ENCODE results near the gene TRNAU1AP. TPM values are rescaled to one million over a fixed set of nuclear protein-coding genes. Genes with fewer than 3 reads are reported as not detected.

Gene TRNAU1AP
- total and polyA plus RNA-seq, 2 of the 13 experiments (the other 11 are each of a cell fraction or from before 2014, with no cell fraction given), result 29.0 to 42.9 TPM

DNA sequence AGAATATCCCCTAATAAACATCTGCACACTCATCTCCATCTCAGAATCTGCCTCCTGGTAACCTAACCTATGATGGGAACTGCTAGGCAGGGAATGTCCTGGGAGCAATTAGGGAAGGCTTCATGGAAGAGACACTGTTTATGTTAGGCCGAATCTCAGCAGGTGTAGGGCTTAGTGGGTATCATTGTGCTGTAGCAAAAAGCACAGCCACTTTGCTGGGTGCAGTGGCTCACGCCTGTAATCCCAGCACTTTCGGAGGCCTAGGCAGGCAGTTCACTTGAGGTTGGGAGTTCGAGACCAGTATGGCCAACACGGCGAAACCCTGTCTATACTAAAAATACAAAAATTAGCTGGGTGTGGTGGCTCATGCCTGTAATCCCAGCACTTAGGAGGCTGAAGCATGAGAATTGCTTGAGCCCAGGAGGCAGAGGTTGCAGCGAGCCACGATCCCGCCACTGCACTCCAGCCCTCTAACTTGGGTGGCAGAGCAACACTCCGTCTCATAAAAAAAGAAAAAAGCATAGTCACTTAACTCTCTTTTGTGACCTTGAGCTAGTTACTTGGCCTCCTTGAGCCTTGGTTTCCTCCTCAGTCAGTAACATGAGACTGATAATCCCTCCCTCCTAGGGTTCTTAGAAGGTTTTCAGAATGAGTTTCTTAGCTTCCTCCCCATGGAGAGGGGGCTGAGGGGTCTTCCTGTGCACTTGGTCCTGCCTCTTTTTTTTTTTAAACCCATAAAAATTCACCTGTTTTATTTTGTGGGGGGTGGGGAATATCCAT is 42.7 kb downstream of the TRNAU1AP start (continued):
- TF ChIP-seq, protein P1, sequence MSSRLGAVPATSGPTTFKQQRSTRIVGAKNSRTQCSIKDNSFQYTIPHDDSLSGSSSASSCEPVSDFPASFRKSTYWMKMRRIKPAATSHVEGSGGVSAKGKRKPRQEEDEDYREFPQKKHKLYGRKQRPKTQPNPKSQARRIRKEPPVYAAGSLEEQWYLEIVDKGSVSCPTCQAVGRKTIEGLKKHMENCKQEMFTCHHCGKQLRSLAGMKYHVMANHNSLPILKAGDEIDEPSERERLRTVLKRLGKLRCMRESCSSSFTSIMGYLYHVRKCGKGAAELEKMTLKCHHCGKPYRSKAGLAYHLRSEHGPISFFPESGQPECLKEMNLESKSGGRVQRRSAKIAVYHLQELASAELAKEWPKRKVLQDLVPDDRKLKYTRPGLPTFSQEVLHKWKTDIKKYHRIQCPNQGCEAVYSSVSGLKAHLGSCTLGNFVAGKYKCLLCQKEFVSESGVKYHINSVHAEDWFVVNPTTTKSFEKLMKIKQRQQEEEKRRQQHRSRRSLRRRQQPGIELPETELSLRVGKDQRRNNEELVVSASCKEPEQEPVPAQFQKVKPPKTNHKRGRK (CRISPR knock-in tag; IDR thresholded peaks at IDR 0.05), result no peak
- TF ChIP-seq, protein P2, sequence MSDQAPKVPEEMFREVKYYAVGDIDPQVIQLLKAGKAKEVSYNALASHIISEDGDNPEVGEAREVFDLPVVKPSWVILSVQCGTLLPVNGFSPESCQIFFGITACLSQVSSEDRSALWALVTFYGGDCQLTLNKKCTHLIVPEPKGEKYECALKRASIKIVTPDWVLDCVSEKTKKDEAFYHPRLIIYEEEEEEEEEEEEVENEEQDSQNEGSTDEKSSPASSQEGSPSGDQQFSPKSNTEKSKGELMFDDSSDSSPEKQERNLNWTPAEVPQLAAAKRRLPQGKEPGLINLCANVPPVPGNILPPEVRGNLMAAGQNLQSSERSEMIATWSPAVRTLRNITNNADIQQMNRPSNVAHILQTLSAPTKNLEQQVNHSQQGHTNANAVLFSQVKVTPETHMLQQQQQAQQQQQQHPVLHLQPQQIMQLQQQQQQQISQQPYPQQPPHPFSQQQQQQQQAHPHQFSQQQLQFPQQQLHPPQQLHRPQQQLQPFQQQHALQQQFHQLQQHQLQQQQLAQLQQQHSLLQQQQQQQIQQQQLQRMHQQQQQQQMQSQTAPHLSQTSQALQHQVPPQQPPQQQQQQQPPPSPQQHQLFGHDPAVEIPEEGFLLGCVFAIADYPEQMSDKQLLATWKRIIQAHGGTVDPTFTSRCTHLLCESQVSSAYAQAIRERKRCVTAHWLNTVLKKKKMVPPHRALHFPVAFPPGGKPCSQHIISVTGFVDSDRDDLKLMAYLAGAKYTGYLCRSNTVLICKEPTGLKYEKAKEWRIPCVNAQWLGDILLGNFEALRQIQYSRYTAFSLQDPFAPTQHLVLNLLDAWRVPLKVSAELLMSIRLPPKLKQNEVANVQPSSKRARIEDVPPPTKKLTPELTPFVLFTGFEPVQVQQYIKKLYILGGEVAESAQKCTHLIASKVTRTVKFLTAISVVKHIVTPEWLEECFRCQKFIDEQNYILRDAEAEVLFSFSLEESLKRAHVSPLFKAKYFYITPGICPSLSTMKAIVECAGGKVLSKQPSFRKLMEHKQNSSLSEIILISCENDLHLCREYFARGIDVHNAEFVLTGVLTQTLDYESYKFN (CRISPR knock-in tag; conservative IDR thresholded peaks at IDR 0.05), result no peak
- TF ChIP-seq TP53 (CRISPR knock-in tag; conservative IDR thresholded peaks at IDR 0.05), result no peak
- TF ChIP-seq NFIC (IDR thresholded peaks at IDR 0.05; ENCODE audit: low read length), result no peak
- no peak for TF ChIP-seq PPARG (CRISPR knock-in tag; conservative IDR thresholded peaks at IDR 0.05)
- TF ChIP-seq, protein P3, sequence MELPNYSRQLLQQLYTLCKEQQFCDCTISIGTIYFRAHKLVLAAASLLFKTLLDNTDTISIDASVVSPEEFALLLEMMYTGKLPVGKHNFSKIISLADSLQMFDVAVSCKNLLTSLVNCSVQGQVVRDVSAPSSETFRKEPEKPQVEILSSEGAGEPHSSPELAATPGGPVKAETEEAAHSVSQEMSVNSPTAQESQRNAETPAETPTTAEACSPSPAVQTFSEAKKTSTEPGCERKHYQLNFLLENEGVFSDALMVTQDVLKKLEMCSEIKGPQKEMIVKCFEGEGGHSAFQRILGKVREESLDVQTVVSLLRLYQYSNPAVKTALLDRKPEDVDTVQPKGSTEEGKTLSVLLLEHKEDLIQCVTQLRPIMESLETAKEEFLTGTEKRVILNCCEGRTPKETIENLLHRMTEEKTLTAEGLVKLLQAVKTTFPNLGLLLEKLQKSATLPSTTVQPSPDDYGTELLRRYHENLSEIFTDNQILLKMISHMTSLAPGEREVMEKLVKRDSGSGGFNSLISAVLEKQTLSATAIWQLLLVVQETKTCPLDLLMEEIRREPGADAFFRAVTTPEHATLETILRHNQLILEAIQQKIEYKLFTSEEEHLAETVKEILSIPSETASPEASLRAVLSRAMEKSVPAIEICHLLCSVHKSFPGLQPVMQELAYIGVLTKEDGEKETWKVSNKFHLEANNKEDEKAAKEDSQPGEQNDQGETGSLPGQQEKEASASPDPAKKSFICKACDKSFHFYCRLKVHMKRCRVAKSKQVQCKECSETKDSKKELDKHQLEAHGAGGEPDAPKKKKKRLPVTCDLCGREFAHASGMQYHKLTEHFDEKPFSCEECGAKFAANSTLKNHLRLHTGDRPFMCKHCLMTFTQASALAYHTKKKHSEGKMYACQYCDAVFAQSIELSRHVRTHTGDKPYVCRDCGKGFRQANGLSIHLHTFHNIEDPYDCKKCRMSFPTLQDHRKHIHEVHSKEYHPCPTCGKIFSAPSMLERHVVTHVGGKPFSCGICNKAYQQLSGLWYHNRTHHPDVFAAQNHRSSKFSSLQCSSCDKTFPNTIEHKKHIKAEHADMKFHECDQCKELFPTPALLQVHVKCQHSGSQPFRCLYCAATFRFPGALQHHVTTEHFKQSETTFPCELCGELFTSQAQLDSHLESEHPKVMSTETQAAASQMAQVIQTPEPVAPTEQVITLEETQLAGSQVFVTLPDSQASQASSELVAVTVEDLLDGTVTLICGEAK (IDR thresholded peaks at IDR 0.05), result no peak
- TF ChIP-seq, protein P3 (CRISPR knock-in tag; IDR thresholded peaks at IDR 0.05), result peak; percentile 85; the same call in 1 of the 2 replicates
- TF ChIP-seq TRIM24 (CRISPR knock-in tag; IDR thresholded peaks at IDR 0.05), result no peak
- TF ChIP-seq SAFB2 (CRISPR knock-in tag; IDR thresholded peaks at IDR 0.05; ENCODE audit: borderline replicate concordance, low read depth), result 0 out of 2 replicates have a peak, but pooled peaks have one; percentile 12
- no peak for TF ChIP-seq PLRG1 (conservative IDR thresholded peaks at IDR 0.05)
- TF ChIP-seq, protein P4, sequence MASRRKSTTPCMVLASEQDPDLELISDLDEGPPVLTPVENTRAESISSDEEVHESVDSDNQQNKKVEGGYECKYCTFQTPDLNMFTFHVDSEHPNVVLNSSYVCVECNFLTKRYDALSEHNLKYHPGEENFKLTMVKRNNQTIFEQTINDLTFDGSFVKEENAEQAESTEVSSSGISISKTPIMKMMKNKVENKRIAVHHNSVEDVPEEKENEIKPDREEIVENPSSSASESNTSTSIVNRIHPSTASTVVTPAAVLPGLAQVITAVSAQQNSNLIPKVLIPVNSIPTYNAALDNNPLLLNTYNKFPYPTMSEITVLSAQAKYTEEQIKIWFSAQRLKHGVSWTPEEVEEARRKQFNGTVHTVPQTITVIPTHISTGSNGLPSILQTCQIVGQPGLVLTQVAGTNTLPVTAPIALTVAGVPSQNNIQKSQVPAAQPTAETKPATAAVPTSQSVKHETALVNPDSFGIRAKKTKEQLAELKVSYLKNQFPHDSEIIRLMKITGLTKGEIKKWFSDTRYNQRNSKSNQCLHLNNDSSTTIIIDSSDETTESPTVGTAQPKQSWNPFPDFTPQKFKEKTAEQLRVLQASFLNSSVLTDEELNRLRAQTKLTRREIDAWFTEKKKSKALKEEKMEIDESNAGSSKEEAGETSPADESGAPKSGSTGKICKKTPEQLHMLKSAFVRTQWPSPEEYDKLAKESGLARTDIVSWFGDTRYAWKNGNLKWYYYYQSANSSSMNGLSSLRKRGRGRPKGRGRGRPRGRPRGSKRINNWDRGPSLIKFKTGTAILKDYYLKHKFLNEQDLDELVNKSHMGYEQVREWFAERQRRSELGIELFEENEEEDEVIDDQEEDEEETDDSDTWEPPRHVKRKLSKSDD (CRISPR knock-in tag; IDR thresholded peaks at IDR 0.05; ENCODE audit: low read depth), result no peak
